Activated CD8-positive, alpha-beta T cell treated with anti-CD3 and anti-CD28 coated beads for 36 hours (primary cell): ENCODE measurements around the gene OR1A1. TPM values are rescaled to one million over a fixed set of nuclear protein-coding genes. Genes with fewer than 3 reads are reported as not detected.
"Not testable (repeated sequence)": the region's sequence is repeated elsewhere in the genome, so short reads cannot be mapped to it uniquely, and the experiment has no call there.

Experiments
- ATAC-seq: fragments of 200-7000 bp; cut with Tn5 transposase; one replicate; pipeline ENCODE4 v1.10.0; 2021; ENCODE audit warnings: mild to moderate bottlenecking, moderate library complexity
- CTCF ChIA-PET: fragments of 350-600 bp; sonication (Branson Sonifier 250); formaldehyde crosslinking; loops from one replicate; lab custom pipeline; 2021; ENCODE audit warnings: antibody characterized with exemption; lab: Charles Lee
- POLR2A ChIA-PET: fragments of 350-600 bp; sonication (Branson Sonifier 250); formaldehyde crosslinking; loops from one replicate; lab custom pipeline; 2021; ENCODE audit warnings: antibody characterized with exemption; lab: Charles Lee
- DNase-seq: peaks from one replicate; pipeline ENCODE4 v3.0.0-alpha.2; 2020
- H3K27ac Mint-ChIP-seq: one replicate; pipeline ENCODE4 v1.8.0; 2021; ENCODE audit warnings: mild to moderate bottlenecking, mixed read lengths
- H3K27me3 Mint-ChIP-seq: one replicate; pipeline ENCODE4 v1.8.0; 2021; ENCODE audit warnings: mixed read lengths
- H3K36me3 Mint-ChIP-seq: one replicate; pipeline ENCODE4 v1.8.0; 2021; ENCODE audit warnings: low read depth, mixed read lengths
- H3K4me1 Mint-ChIP-seq: one replicate; pipeline ENCODE4 v1.8.0; 2021; ENCODE audit warnings: low read depth, mixed read lengths
- H3K4me3 Mint-ChIP-seq: one replicate; pipeline ENCODE4 v1.8.0; 2021; ENCODE audit warnings: mild to moderate bottlenecking, moderate library complexity, mixed read lengths
- H3K9me3 Mint-ChIP-seq: one replicate; pipeline ENCODE4 v1.8.0; 2021; ENCODE audit warnings: mixed read lengths
- CTCF ChIP-seq: fragments of 200-600 bp; IDR thresholded peaks from one replicate; pipeline ENCODE4 v1.8.0; 2022; ENCODE audit warnings: antibody characterized with exemption, mild to moderate bottlenecking
- intact Hi-C: fragments of 100-400 bp; cut with micrococcal nuclease; formaldehyde crosslinking; loops from one replicate; pipeline ENCODE4 v1.10.0; 2022
- total RNA-seq, 2 experiments: library from RNA; stranded (reverse); gene quantifications; one replicate each; pipeline ENCODE4 v1.2.3, GENCODE V29; 2021

OR1A1 gene
- total RNA-seq, 2 experiments from 2014 or later: not detected

DNA sequence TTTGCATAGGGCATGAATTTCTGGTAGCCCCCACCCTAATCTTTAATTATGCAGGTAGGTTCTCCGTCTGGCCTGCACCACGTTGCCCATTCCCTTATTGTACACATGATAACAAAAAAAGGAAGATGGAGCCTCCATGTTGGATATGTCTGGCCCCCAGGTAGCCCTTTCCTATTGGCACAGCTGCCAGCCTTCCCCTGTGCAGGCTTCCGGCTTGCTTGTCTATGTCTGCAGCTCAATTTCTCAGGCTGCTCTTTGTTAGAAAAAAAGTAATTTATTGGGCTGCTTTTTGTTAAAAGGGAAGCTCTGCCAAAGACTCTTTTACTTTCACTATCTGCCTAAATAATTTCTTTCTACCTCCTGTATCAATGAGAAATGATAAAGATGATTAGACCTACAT lies 5.5 kb downstream of the OR1A1 start:
- ChIA-PET CTCF (no interaction called here), POLR2A (no interaction called here)
- DNase-seq (no peak), ATAC-seq (no peak)
- no peak for TF ChIP-seq CTCF
- H3K27ac Mint-ChIP-seq: no peak overlapping the region
- no peaks in the 10 kb centered on the region for H3K4me1 Mint-ChIP-seq
- peaks cover 4% of the 10 kb centered on the region for H3K27me3 Mint-ChIP-seq
- H3K9me3 Mint-ChIP-seq: no peaks in the 10 kb centered on the region
- H3K4me3 Mint-ChIP-seq: no peak overlapping the region
- intact Hi-C loops: no loop called here
- H3K36me3 Mint-ChIP-seq: no peaks in the 10 kb centered on the region

DNA sequence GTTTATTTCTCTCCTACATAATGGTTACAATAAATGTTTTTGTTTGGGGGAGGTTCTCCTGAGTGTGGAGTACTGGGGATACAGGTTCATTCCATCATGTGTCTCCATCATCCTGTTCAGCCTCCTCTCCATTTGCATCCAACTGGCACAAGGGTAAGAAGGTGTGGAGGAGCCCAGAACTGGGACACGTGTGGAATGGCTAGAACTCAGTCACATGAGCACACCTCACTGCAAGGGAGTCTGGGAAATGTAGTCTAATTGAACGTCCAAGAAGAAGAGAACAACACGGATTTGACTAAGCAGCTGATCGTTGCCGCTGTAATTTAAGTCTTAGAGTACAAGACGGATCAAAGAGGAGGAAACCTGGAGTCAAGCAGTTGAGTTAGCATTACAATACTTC lies 6.1 kb downstream of the OR1A1 start:
- Mint-ChIP-seq H3K4me1 (no peaks in the 10 kb centered on the region), H3K36me3 (no peaks in the 10 kb centered on the region), H3K4me3 (no peak overlapping the region), H3K27me3 (peaks cover 6% of the 10 kb centered on the region), H3K27ac (no peak overlapping the region), H3K9me3 (no peaks in the 10 kb centered on the region)
- no peak for DNase-seq
- TF ChIP-seq CTCF: no peak
- ChIA-PET POLR2A (no interaction called here), CTCF (no interaction called here)
- ATAC-seq: no peak
- intact Hi-C loops: no loop called here

DNA sequence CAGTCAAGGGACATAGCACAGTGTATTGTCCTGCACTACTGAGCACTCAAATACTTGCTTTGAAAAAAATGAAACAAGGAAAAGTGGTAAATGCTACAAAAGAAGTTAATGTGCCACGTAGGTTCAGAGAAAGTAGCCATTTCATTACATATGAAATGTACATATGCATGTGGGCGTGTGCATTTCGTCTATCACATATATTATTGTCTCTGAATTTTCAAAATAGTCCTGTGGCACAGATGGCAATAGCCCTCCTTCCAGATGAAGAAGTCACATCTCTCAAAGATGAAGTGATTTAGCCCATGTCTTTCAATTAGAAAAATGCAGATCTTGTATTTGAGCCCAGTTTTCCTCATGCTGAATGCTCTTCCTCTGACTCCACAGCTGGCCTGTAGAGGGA lies 12.5 kb downstream of the OR1A1 start:
- H3K9me3 Mint-ChIP-seq, H3K4me3 Mint-ChIP-seq, CTCF ChIA-PET, ATAC-seq, POLR2A ChIA-PET, H3K27me3 Mint-ChIP-seq, DNase-seq, H3K27ac Mint-ChIP-seq, H3K36me3 Mint-ChIP-seq, intact Hi-C loops, H3K4me1 Mint-ChIP-seq: not testable (repeated sequence)

DNA sequence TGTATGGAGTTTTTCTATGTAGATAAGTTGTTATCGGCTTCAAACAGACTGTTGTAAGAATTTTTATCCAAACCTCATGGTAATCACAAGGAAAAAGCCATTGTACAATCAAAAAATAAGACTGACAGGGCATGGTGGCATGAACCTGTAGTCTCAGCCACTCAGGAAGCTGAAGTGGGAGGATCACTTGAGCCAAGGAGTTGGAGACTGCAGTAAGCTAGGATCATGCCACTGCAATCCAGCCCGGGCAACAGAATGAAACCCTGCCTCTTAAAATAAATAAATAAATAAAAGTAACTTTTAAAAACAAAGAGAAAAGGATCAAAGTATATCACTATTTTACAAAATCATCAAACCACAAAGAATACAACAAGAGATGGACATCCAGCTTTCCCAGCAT lies 14.4 kb downstream of the OR1A1 start:
- H3K27me3 Mint-ChIP-seq: peaks cover 2% of the 10 kb centered on the region
- H3K27ac Mint-ChIP-seq: no peak overlapping the region
- H3K4me3 Mint-ChIP-seq: peak overlapping the region; percentile 44
- intact Hi-C loops: no loop called here
- ATAC-seq (no peak), DNase-seq (peak; percentile 2)
- H3K9me3 Mint-ChIP-seq: no peaks in the 10 kb centered on the region
- no peak for TF ChIP-seq CTCF
- CTCF ChIA-PET: no interaction called here
- H3K36me3 Mint-ChIP-seq: no peaks in the 10 kb centered on the region
- POLR2A ChIA-PET: no interaction called here
- H3K4me1 Mint-ChIP-seq: peaks cover 9% of the 10 kb centered on the region

GRCh38 chr17:3222505-3222904 lies 15.0 kb downstream of the OR1A1 start:
- ChIA-PET CTCF (no interaction called here), POLR2A (no interaction called here)
- TF ChIP-seq CTCF: no peak
- peaks cover 9% of the 10 kb centered on the region for H3K4me1 Mint-ChIP-seq
- no peaks in the 10 kb centered on the region for H3K9me3 Mint-ChIP-seq
- ATAC-seq (peak; percentile 42), DNase-seq (peak; percentile 13)
- peaks cover 2% of the 10 kb centered on the region for H3K27me3 Mint-ChIP-seq
- peak overlapping the region; percentile 44 for H3K4me3 Mint-ChIP-seq
- peak overlapping the region; percentile 12 for H3K27ac Mint-ChIP-seq
- intact Hi-C loops: no loop called here
- H3K36me3 Mint-ChIP-seq: no peaks in the 10 kb centered on the region

GRCh38 chr17:3224721-3225352 lies 17.4 kb downstream of the OR1A1 start:
- H3K9me3 Mint-ChIP-seq, H3K36me3 Mint-ChIP-seq, DNase-seq, H3K4me3 Mint-ChIP-seq, intact Hi-C loops, H3K27me3 Mint-ChIP-seq, ATAC-seq, H3K4me1 Mint-ChIP-seq, POLR2A ChIA-PET, CTCF ChIA-PET, H3K27ac Mint-ChIP-seq: not testable (repeated sequence)

DNA sequence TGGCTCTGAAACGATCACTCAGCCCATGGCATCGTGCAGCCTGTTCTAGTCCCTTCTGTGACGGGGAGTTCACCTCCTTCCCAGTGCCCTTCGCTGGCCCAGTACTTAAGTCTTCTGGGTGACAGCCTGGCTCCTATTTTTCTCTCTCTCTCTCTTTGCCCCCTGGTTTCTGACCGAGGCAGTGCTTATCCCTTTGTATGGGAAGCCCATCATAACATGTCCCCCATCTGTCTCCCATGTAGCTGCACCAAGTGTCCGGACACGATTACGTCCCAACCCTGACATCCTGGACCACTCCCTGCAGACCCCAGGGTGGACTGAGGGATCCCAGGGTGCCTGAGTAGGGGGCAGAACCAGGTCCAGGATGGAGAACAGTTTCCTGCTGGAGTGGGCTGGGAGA lies 24.8 kb downstream of the OR1A1 start:
- H3K9me3 Mint-ChIP-seq, ATAC-seq, H3K4me1 Mint-ChIP-seq, intact Hi-C loops, POLR2A ChIA-PET, H3K27me3 Mint-ChIP-seq, H3K4me3 Mint-ChIP-seq, DNase-seq, CTCF ChIA-PET, H3K36me3 Mint-ChIP-seq, H3K27ac Mint-ChIP-seq: not testable (repeated sequence)

DNA sequence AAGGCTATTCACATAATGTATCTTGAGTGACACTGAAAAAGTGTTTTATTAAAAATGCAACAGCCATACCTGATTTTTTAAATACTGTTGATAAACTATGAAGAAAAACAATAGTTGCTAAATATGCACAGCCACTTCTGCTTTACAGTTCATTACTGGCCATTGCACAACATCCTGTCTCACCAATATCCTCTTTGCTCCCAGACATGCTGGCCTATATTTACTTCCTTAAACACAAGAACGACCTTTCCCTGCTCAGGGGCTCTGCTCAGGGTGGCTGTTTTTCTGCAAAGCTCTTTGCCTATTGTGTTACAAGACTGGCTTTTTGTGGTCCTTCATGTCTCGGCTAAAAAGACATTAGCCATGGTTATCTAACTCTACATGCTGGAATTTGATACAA lies 31.2 kb downstream of the OR1A1 start:
- POLR2A ChIA-PET, H3K36me3 Mint-ChIP-seq, CTCF ChIA-PET, H3K27ac Mint-ChIP-seq, H3K27me3 Mint-ChIP-seq, DNase-seq, H3K9me3 Mint-ChIP-seq, intact Hi-C loops, ATAC-seq, H3K4me3 Mint-ChIP-seq, H3K4me1 Mint-ChIP-seq: not testable (repeated sequence)

DNA sequence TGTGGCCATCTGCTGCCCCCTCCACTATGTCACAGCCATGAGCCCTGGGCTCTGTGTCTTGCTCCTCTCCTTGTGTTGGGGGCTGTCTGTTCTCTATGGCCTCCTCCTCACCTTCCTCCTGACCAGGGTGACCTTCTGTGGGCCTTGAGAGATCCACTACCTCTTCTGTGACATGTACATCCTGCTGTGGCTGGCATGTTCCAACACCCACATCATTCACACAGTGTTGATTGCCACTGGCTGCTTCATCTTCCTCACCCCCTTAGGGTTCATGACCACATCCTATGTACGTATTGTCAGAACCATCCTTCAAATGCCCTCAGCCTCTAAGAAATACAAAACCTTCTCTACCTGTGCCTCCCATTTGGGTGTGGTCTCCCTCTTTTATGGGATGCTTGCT lies 33.6 kb downstream of the OR1A1 start:
- H3K27ac Mint-ChIP-seq, ATAC-seq, H3K4me3 Mint-ChIP-seq, DNase-seq, POLR2A ChIA-PET, H3K27me3 Mint-ChIP-seq, H3K4me1 Mint-ChIP-seq, CTCF ChIA-PET, H3K36me3 Mint-ChIP-seq, intact Hi-C loops, H3K9me3 Mint-ChIP-seq: not testable (repeated sequence)
